Measurements from ENCODE around the gene MRPS10. TPM values are rescaled to one million over a fixed set of nuclear protein-coding genes. Genes with fewer than 3 reads are reported as not detected.

MRPS10 gene
- polyA plus RNA-seq, 1 of the 3 experiments (the other 2 are of a cell fraction), result 29.8 TPM

DNA sequence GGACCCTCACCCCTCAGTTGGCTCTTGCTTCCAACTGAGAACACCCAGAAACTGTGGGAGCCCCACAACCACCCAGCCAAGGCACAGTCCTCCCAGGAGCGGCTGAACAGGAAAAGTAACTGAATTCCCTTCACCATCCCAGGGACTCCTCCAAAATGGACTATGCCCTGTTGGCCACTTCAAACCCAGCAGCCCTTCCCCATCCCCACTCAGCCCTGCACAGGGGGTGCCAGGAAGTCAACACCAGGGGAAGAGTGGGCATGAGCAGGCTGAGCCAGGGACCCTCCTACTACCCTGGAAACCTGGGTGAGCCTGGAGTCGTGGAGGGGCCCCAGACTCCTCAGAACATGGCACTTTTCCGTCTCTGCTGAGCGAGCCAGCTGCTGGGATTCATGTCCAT, 33.2 kb downstream of the MRPS10 start:
- Histone ChIP-seq H3K27me3 (ENCODE audit: insufficient read depth) (no peaks in the 10 kb centered on the region), H3K9me3 (no peaks in the 10 kb centered on the region), H3K36me3 (replicated peaks in 1 of 2; ENCODE audit: control insufficient read depth in 1 of 2, insufficient read depth in 2 of 2, low read length in 1 of 2) (no peaks in the 10 kb centered on the region), H3K4me3 (ENCODE audit: low read depth in 2 of 2, low read length in 1 of 2) (no peak overlapping the region), H3K4me2 (no peak overlapping the region), H3K27ac (ENCODE audit: low read depth in 2 of 2, low read length in 1 of 2) (no peak overlapping the region), H3K9me2 (no peaks in the 10 kb centered on the region), H4K20me1 (ENCODE audit: insufficient read depth) (no peaks in the 10 kb centered on the region), H3F3A (replicated peaks; ENCODE audit: insufficient read depth) (peaks cover 4% of the 10 kb centered on the region), H3K79me2 (ENCODE audit: insufficient read depth) (no peaks in the 10 kb centered on the region), H2AFZ (ENCODE audit: low read depth) (no peak overlapping the region), H3K9ac (no peak overlapping the region), H3K4me1 (ENCODE audit: control insufficient read depth in 1 of 2, insufficient read depth in 2 of 2, low read depth in 1 of 2, low read length in 1 of 2) (no peaks in the 10 kb centered on the region; a peak in 1 of 4 replicates)
- POLR2A ChIA-PET, result no interaction called here
- DNase-seq, result no peak
- TF ChIP-seq TAF1 (IDR thresholded peaks at IDR 0.05; ENCODE audit: borderline replicate concordance, low read depth, low read length), result no peak
- TF ChIP-seq, protein P1, sequence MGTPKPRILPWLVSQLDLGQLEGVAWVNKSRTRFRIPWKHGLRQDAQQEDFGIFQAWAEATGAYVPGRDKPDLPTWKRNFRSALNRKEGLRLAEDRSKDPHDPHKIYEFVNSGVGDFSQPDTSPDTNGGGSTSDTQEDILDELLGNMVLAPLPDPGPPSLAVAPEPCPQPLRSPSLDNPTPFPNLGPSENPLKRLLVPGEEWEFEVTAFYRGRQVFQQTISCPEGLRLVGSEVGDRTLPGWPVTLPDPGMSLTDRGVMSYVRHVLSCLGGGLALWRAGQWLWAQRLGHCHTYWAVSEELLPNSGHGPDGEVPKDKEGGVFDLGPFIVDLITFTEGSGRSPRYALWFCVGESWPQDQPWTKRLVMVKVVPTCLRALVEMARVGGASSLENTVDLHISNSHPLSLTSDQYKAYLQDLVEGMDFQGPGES (IDR thresholded peaks at IDR 0.05; ENCODE audit: low read depth, low read length), result no peak
- no peak for TF ChIP-seq RXRA (IDR thresholded peaks at IDR 0.05; ENCODE audit: borderline replicate concordance, low read depth)
- TF ChIP-seq FOXM1 (IDR thresholded peaks at IDR 0.05; ENCODE audit: low read depth), result no peak
- TF ChIP-seq JUND (IDR thresholded peaks at IDR 0.05), result no peak
- TF ChIP-seq, protein P2, sequence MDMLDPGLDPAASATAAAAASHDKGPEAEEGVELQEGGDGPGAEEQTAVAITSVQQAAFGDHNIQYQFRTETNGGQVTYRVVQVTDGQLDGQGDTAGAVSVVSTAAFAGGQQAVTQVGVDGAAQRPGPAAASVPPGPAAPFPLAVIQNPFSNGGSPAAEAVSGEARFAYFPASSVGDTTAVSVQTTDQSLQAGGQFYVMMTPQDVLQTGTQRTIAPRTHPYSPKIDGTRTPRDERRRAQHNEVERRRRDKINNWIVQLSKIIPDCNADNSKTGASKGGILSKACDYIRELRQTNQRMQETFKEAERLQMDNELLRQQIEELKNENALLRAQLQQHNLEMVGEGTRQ (IDR thresholded peaks at IDR 0.05; ENCODE audit: borderline replicate concordance, low read depth, low read length), result no peak
- TF ChIP-seq EP300 (IDR thresholded peaks at IDR 0.05; ENCODE audit: borderline replicate concordance in 1 of 2, low read depth in 1 of 2, low read length in 1 of 2), result no peak
- no peak for TF ChIP-seq TCF12 (IDR thresholded peaks at IDR 0.05)
- TF ChIP-seq, protein P3, sequence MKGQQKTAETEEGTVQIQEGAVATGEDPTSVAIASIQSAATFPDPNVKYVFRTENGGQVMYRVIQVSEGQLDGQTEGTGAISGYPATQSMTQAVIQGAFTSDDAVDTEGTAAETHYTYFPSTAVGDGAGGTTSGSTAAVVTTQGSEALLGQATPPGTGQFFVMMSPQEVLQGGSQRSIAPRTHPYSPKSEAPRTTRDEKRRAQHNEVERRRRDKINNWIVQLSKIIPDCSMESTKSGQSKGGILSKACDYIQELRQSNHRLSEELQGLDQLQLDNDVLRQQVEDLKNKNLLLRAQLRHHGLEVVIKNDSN (IDR thresholded peaks at IDR 0.05; ENCODE audit: borderline replicate concordance, low read depth), result no peak
- TF ChIP-seq NRF1 (IDR thresholded peaks at IDR 0.05; ENCODE audit: low read depth, low read length), result no peak
- TF ChIP-seq, protein P4, sequence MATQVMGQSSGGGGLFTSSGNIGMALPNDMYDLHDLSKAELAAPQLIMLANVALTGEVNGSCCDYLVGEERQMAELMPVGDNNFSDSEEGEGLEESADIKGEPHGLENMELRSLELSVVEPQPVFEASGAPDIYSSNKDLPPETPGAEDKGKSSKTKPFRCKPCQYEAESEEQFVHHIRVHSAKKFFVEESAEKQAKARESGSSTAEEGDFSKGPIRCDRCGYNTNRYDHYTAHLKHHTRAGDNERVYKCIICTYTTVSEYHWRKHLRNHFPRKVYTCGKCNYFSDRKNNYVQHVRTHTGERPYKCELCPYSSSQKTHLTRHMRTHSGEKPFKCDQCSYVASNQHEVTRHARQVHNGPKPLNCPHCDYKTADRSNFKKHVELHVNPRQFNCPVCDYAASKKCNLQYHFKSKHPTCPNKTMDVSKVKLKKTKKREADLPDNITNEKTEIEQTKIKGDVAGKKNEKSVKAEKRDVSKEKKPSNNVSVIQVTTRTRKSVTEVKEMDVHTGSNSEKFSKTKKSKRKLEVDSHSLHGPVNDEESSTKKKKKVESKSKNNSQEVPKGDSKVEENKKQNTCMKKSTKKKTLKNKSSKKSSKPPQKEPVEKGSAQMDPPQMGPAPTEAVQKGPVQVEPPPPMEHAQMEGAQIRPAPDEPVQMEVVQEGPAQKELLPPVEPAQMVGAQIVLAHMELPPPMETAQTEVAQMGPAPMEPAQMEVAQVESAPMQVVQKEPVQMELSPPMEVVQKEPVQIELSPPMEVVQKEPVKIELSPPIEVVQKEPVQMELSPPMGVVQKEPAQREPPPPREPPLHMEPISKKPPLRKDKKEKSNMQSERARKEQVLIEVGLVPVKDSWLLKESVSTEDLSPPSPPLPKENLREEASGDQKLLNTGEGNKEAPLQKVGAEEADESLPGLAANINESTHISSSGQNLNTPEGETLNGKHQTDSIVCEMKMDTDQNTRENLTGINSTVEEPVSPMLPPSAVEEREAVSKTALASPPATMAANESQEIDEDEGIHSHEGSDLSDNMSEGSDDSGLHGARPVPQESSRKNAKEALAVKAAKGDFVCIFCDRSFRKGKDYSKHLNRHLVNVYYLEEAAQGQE (IDR thresholded peaks at IDR 0.05; ENCODE audit: low read depth, low read length), result no peak
- no peak for TF ChIP-seq YY1 (IDR thresholded peaks at IDR 0.05; ENCODE audit: low read depth)
- no peak for TF ChIP-seq SMC3 (IDR thresholded peaks at IDR 0.05; ENCODE audit: low read depth, low read length)
- TF ChIP-seq GABPA (IDR thresholded peaks at IDR 0.05; ENCODE audit: low read depth), result no peak
- TF ChIP-seq ELF1 (IDR thresholded peaks at IDR 0.05), result no peak
- no peak for TF ChIP-seq RFX5 (IDR thresholded peaks at IDR 0.05; ENCODE audit: low read length)
- TF ChIP-seq, protein P5, sequence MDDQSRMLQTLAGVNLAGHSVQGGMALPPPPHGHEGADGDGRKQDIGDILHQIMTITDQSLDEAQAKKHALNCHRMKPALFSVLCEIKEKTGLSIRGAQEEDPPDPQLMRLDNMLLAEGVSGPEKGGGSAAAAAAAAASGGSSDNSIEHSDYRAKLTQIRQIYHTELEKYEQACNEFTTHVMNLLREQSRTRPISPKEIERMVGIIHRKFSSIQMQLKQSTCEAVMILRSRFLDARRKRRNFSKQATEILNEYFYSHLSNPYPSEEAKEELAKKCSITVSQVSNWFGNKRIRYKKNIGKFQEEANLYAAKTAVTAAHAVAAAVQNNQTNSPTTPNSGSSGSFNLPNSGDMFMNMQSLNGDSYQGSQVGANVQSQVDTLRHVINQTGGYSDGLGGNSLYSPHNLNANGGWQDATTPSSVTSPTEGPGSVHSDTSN (IDR thresholded peaks at IDR 0.05), result no peak
- TF ChIP-seq, protein P6, sequence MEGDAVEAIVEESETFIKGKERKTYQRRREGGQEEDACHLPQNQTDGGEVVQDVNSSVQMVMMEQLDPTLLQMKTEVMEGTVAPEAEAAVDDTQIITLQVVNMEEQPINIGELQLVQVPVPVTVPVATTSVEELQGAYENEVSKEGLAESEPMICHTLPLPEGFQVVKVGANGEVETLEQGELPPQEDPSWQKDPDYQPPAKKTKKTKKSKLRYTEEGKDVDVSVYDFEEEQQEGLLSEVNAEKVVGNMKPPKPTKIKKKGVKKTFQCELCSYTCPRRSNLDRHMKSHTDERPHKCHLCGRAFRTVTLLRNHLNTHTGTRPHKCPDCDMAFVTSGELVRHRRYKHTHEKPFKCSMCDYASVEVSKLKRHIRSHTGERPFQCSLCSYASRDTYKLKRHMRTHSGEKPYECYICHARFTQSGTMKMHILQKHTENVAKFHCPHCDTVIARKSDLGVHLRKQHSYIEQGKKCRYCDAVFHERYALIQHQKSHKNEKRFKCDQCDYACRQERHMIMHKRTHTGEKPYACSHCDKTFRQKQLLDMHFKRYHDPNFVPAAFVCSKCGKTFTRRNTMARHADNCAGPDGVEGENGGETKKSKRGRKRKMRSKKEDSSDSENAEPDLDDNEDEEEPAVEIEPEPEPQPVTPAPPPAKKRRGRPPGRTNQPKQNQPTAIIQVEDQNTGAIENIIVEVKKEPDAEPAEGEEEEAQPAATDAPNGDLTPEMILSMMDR (IDR thresholded peaks at IDR 0.05), result no peak
- 92% methylated on average over 3 of the region's 4 CpGs for WGBS (ENCODE audit: low lambda C conversion rate)
- CTCF ChIA-PET, result interaction anchor here (1.1 to 1.8 kb wide), 2 partner anchors 30 to 364 kb away, joined by 4 to 6 read pairs; no protein-coding TSS in a partner anchor

Measured in SK-N-SH (cell line).